Body of pancreas (tissue), 4 donors: ENCODE measurements around the gene SMIM29.
A peak's percentile ranks its signal among the peaks of the same experiment; 100 is the strongest.

Experiments used
- POLR2A ChIP-seq, 3 donors: fragments of 450-650 bp; IDR thresholded peaks; one replicate each; pipeline ENCODE4 v1.6.1; 2016; ENCODE audit warnings: antibody characterized with exemption in 3 of 3, mild to moderate bottlenecking in 2 of 3
- TF ChIP-seq, protein P1 (sequence below), 7 experiments: fragments of 450-650 bp in 4 of 7; fragments of 200-600 bp in 3 of 7; sonication (generic) in 3 of 7; IDR thresholded peaks; one replicate each; pipeline ENCODE4 v1.5.1; 2016 to 2019; ENCODE audit warnings: antibody characterized with exemption in 7 of 7

DNA sequence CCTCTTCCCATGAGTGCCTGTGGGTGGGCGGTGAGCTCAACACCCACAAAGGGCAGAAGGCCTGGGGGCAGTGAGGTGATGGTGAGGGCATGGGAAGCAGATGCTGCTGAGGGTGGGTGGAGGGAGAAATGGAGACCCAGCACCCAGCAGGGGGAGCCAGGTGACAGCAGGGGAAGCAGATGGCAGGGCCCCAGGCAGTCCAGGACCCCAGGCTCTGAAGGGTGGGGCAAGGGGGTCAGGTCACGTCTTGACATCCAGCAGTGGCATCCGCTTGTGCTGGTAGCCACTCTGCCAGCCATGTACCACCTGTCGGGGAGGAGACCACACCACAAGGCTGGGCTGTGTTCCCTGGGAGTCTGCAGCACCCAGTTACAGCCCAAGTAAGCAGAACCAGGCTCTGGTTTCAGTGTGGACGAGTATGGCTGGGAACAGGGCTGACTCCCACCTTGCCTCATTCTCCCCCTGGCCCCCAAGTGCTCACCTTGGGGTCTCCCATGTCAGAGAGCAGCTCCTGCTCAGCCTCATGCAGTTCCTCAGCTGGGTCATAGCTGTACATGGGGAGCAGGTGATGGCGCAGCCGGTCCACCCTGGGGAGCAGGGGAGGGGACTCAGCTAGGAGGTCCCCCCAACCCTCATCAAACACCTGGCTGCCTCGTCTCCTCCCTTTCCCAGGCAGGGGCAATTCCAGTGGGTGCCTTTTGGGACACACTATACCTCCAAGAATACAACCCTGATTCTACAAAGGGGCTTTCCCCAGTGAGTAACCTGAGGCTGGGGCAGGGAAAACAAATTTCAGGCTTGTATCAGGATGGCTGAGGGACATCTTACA is 2.0 kb downstream of the SMIM29 start:
- TF ChIP-seq, protein P1, sequence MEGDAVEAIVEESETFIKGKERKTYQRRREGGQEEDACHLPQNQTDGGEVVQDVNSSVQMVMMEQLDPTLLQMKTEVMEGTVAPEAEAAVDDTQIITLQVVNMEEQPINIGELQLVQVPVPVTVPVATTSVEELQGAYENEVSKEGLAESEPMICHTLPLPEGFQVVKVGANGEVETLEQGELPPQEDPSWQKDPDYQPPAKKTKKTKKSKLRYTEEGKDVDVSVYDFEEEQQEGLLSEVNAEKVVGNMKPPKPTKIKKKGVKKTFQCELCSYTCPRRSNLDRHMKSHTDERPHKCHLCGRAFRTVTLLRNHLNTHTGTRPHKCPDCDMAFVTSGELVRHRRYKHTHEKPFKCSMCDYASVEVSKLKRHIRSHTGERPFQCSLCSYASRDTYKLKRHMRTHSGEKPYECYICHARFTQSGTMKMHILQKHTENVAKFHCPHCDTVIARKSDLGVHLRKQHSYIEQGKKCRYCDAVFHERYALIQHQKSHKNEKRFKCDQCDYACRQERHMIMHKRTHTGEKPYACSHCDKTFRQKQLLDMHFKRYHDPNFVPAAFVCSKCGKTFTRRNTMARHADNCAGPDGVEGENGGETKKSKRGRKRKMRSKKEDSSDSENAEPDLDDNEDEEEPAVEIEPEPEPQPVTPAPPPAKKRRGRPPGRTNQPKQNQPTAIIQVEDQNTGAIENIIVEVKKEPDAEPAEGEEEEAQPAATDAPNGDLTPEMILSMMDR (IDR thresholded peaks at IDR 0.05) = peak in 5 of 7 experiments; percentile 14 to 38 (median 30)
- TF ChIP-seq POLR2A (IDR thresholded peaks at IDR 0.05) = no peak
